Effector memory CD4-positive, alpha-beta T cell (primary cell): Measurements from ENCODE around the gene ESRRB.

Source experiments
- DNase-seq, 3 donors: peaks; one replicate each; pipeline ENCODE4 v3.0.0-alpha.2; 2020
- H3K27ac ChIP-seq: 2 replicates; pipeline ENCODE4 v1.7.0; 2013; ENCODE audit warnings: mild to moderate bottlenecking, low read length, moderate library complexity; ENCODE audit not compliant: insufficient read depth, poor library complexity, severe bottlenecking
- H3K27me3 ChIP-seq: replicated peaks from 2 replicates; pipeline ENCODE4 v1.7.0; 2013; ENCODE audit warnings: mild to moderate bottlenecking, low read length; ENCODE audit not compliant: insufficient read depth, control insufficient read depth, poor library complexity, severe bottlenecking
- H3K36me3 ChIP-seq: 2 replicates; pipeline ENCODE4 v1.7.0; 2013; ENCODE audit warnings: mild to moderate bottlenecking, low read length, moderate library complexity; ENCODE audit not compliant: control insufficient read depth, insufficient read depth
- H3K4me1 ChIP-seq: 2 replicates; pipeline ENCODE4 v1.7.0; 2013; ENCODE audit warnings: low read length, mild to moderate bottlenecking; ENCODE audit not compliant: control insufficient read depth, insufficient read depth, poor library complexity, severe bottlenecking
- H3K4me3 ChIP-seq: 2 replicates; pipeline ENCODE4 v1.7.0; 2013; ENCODE audit warnings: low read length, low read depth, mild to moderate bottlenecking; ENCODE audit not compliant: insufficient read depth, poor library complexity, severe bottlenecking
- H3K9me3 ChIP-seq: 2 replicates; pipeline ENCODE4 v1.7.0; 2013; ENCODE audit warnings: mild to moderate bottlenecking, low read length, moderate library complexity; ENCODE audit not compliant: control insufficient read depth

ESRRB gene

GRCh38 chr14:76423534-76423933 is 47.6 kb downstream of the ESRRB start:
- H3K27ac ChIP-seq: no peak overlapping the region
- no peaks in the 10 kb centered on the region for H3K36me3 ChIP-seq
- H3K4me3 ChIP-seq: no peak overlapping the region
- DNase-seq: no peak
- no peaks in the 10 kb centered on the region for H3K4me1 ChIP-seq
- no peaks in the 10 kb centered on the region for H3K9me3 ChIP-seq
- no peaks in the 10 kb centered on the region for H3K27me3 ChIP-seq

- Histone ChIP-seq H3K4me1 (no peaks in the 10 kb centered on the region), H3K27me3 (no peaks in the 10 kb centered on the region), H3K27ac (no peak overlapping the region), H3K36me3 (no peaks in the 10 kb centered on the region), H3K9me3 (no peaks in the 10 kb centered on the region), H3K4me3 (no peak overlapping the region)
- DNase-seq: no peak
These were observed 48.4 kb downstream of the ESRRB start for GRCh38 chr14:76424359-76424758.

DNA sequence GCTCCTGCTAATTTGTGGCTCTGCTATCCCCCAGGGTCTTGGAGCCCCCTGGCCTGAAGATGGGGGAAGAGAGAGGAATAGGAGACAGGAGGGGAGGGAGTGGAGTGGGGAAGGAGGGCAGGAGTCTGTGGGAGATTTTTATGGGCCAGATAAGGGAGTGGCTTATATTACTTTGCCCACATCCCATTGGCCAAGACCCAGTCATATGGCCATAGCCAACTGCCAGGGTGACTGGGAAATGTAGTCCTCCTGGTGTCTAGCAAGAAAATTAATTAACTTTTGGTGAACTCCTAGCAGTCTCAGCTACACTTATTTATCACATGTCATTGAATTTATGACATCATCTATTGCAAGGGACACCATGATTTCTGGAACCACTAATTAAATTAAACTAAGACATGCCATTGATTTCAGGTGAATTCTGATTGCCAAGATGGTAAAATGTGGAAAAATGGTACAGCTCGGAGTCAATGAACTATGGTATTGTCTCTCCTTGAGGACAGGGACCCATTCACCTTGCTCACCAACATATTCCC is 50.3 kb downstream of the ESRRB start:
- Histone ChIP-seq H3K27ac (no peak overlapping the region), H3K9me3 (no peaks in the 10 kb centered on the region), H3K36me3 (no peaks in the 10 kb centered on the region), H3K4me1 (no peaks in the 10 kb centered on the region), H3K4me3 (no peak overlapping the region), H3K27me3 (no peaks in the 10 kb centered on the region)
- DNase-seq: no peak

DNA sequence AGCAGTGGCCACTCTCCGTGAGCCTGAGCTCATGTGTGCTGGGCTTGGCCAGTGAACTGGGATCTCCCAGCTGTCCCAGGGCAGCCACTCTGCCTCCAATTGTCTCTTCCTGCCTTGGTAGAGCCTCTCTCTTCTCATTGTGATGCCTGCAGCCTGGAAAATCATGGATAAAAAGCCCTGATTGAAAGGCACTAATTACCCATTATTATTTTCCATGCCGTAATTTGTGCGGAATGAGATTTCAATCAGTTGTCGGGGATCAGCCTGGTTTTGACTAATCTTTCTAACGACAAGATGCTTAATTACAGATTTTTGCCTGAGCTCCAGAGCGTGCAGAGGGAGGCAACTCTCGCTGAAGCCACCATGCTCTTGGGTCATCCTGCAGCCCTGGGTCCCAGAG is 52.7 kb downstream of the ESRRB start:
- H3K36me3 ChIP-seq: no peaks in the 10 kb centered on the region
- no peaks in the 10 kb centered on the region for H3K9me3 ChIP-seq
- no peak for DNase-seq
- H3K27me3 ChIP-seq: no peaks in the 10 kb centered on the region
- H3K4me1 ChIP-seq: no peaks in the 10 kb centered on the region
- H3K27ac ChIP-seq: no peak overlapping the region
- H3K4me3 ChIP-seq: no peak overlapping the region

GRCh38 chr14:76430017-76430416 is 54.1 kb downstream of the ESRRB start:
- no peaks in the 10 kb centered on the region for H3K36me3 ChIP-seq
- no peak overlapping the region for H3K27ac ChIP-seq
- no peak for DNase-seq
- H3K4me1 ChIP-seq: no peaks in the 10 kb centered on the region
- H3K27me3 ChIP-seq: no peaks in the 10 kb centered on the region
- H3K4me3 ChIP-seq: no peak overlapping the region
- H3K9me3 ChIP-seq: no peaks in the 10 kb centered on the region

DNA sequence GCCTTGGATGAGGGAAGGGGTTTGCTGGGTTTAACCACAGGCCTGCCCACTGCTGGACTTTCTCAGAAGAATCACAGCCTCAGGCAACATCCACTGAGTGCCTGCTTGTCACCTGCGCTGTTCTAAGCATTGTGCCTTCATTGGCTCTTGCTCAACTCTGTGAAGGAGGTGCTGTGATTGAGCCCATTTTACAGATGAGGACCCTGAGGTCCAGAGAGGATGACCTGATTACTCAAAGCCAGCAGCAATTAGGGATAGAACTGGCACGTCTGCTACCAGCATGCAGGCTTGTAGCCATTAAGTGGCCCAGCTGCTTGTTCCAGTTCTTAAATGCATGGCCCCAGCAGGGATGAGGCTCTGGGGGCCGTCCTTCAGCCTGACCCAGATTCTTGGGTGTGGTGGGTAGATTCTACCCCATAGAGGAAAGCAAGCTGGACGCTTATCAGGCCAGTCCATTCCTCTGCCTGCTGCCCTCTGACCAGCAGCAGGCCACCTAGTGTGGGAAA is 54.6 kb downstream of the ESRRB start:
- Histone ChIP-seq H3K27me3 (no peaks in the 10 kb centered on the region), H3K27ac (no peak overlapping the region), H3K4me3 (no peak overlapping the region), H3K9me3 (no peaks in the 10 kb centered on the region), H3K36me3 (no peaks in the 10 kb centered on the region), H3K4me1 (no peaks in the 10 kb centered on the region)
- no peak for DNase-seq

DNA sequence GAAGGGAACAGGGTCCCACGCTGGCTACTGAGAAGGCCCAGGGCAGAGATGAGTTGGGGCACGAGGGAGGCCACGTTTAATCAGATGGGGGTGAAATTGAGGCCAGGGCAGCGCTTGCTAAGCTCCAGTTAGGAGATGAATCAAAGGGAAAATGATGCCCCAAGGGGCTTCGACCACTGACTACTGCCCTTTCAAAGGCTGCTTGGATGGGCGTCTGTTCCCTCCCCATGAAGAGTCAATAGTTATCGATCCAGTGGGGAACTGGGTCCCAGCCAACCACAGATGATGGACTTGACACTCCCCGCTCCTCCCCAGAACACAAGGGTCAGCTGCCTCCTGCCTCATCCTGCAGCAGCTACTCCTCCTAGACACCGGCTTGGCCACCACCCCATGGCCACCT is 55.6 kb downstream of the ESRRB start:
- H3K27ac ChIP-seq: no peak overlapping the region
- H3K27me3 ChIP-seq: no peaks in the 10 kb centered on the region
- no peaks in the 10 kb centered on the region for H3K4me1 ChIP-seq
- no peak overlapping the region for H3K4me3 ChIP-seq
- no peak for DNase-seq
- H3K9me3 ChIP-seq: no peaks in the 10 kb centered on the region
- no peaks in the 10 kb centered on the region for H3K36me3 ChIP-seq

- H3K9me3 ChIP-seq: no peaks in the 10 kb centered on the region
- no peaks in the 10 kb centered on the region for H3K36me3 ChIP-seq
- no peak overlapping the region for H3K27ac ChIP-seq
- no peak for DNase-seq
- no peaks in the 10 kb centered on the region for H3K27me3 ChIP-seq
- H3K4me3 ChIP-seq: no peak overlapping the region
- H3K4me1 ChIP-seq: no peaks in the 10 kb centered on the region
These were observed 57.2 kb downstream of the ESRRB start for GRCh38 chr14:76432827-76433752.

DNA sequence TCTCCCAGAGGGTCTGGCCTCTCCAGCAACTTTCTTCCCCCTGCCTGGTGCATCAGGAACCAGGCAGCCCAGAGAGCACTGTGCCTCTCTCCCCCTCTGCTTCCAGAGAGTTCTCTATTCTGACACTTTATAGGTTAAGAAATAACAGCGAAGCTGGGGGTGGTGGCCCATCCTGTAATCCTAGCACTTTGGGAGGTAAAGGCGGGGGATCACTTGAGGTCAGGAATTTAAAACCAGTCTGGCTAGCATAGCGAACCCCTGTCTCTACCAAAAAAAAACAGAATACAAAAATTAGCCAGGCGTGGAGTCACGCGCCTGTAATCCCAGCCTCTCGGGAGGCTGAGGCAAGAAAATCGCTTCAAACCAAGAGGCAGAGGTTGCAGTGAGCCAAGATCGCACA is 58.3 kb downstream of the ESRRB start:
- H3K27me3 ChIP-seq: no peaks in the 10 kb centered on the region
- no peak overlapping the region for H3K27ac ChIP-seq
- no peaks in the 10 kb centered on the region for H3K9me3 ChIP-seq
- H3K4me3 ChIP-seq: no peak overlapping the region
- DNase-seq: no peak
- no peaks in the 10 kb centered on the region for H3K36me3 ChIP-seq
- no peaks in the 10 kb centered on the region for H3K4me1 ChIP-seq

DNA sequence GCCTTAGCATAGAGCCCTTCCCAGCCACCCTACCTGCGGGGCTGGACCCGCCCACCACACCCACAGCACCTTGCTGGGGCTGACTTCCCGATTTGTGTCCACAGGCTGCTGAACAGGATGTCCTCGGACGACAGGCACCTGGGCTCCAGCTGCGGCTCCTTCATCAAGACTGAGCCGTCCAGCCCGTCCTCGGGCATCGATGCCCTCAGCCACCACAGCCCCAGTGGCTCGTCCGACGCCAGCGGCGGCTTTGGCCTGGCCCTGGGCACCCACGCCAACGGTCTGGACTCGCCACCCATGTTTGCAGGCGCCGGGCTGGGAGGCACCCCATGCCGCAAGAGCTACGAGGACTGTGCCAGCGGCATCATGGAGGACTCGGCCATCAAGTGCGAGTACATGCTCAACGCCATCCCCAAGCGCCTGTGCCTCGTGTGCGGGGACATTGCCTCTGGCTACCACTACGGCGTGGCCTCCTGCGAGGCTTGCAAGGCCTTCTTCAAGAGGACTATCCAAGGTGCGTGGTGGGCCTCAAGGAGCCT is 63.4 kb downstream of the ESRRB start:
- H3K9me3 ChIP-seq: no peaks in the 10 kb centered on the region
- no peaks in the 10 kb centered on the region for H3K27me3 ChIP-seq
- no peak overlapping the region for H3K4me3 ChIP-seq
- no peaks in the 10 kb centered on the region for H3K4me1 ChIP-seq
- no peak overlapping the region for H3K27ac ChIP-seq
- DNase-seq: no peak
- H3K36me3 ChIP-seq: no peaks in the 10 kb centered on the region
